CD4-positive, alpha-beta T cell (primary cell): Measurements from ENCODE around the gene THADA. TPM values are rescaled to one million over a fixed set of nuclear protein-coding genes. Genes with fewer than 3 reads are reported as not detected.

Source experiments
- ATAC-seq: fragments of 200-7000 bp; cut with Tn5 transposase; one replicate; pipeline ENCODE4 v1.10.0; 2022; ENCODE audit warnings: mild to moderate bottlenecking; ENCODE audit not compliant: poor library complexity
- CTCF ChIA-PET: fragments of 350-600 bp; sonication (Branson Sonifier 250); formaldehyde crosslinking; loops from one replicate; lab custom pipeline; 2021; ENCODE audit warnings: antibody characterized with exemption, inconsistent platforms; lab: Charles Lee
- POLR2A ChIA-PET: fragments of 350-600 bp; sonication (Branson Sonifier 250); formaldehyde crosslinking; loops from one replicate; lab custom pipeline; 2021; ENCODE audit warnings: antibody characterized with exemption, inconsistent platforms; lab: Charles Lee
- DNase-seq, 14 experiments: peaks; one replicate each; pipeline ENCODE4 v3.0.0-alpha.2; 2013 to 2020; ENCODE audit warnings: mixed read lengths in 2 of 14
- H3K27ac ChIP-seq, 2 donors: one replicate each; pipeline versions ENCODE4 v1.5.1 to v1.7.0; 2013; ENCODE audit warnings: low read length in 2 of 2, low read depth in 1 of 2, mild to moderate bottlenecking in 1 of 2
- H3K27me3 ChIP-seq, 2 experiments: 1 replicate in 1 of 2; 2 replicates in 1 of 2; pipeline versions ENCODE4 v1.6.1 to v1.7.0; 2013; ENCODE audit warnings: low read length in 2 of 2, control low read depth in 1 of 2, mild to moderate bottlenecking in 1 of 2, moderate library complexity in 1 of 2; ENCODE audit not compliant: insufficient read depth in 2 of 2, control insufficient read depth in 1 of 2
- H3K36me3 ChIP-seq: one replicate; pipeline ENCODE4 v1.6.1; 2013; ENCODE audit warnings: low read length, control low read depth; ENCODE audit not compliant: insufficient read depth
- H3K4me1 ChIP-seq: one replicate; pipeline ENCODE4 v1.6.1; 2013; ENCODE audit warnings: low read length, control low read depth; ENCODE audit not compliant: insufficient read depth
- H3K4me3 ChIP-seq: one replicate; pipeline ENCODE4 v1.5.1; 2013; ENCODE audit warnings: mild to moderate bottlenecking, low read length, moderate library complexity
- H3K9me3 ChIP-seq, 2 experiments: 1 replicate in 1 of 2; 2 replicates in 1 of 2; pipeline versions ENCODE4 v1.6.1 to v1.7.0; 2013; ENCODE audit warnings: low read length in 2 of 2, mild to moderate bottlenecking in 2 of 2, control low read depth in 1 of 2, moderate library complexity in 1 of 2; ENCODE audit not compliant: control insufficient read depth in 1 of 2, insufficient read depth in 1 of 2
- H3K27ac Mint-ChIP-seq: one replicate; pipeline ENCODE4 v1.8.0; 2020; ENCODE audit warnings: mixed read lengths
- H3K27me3 Mint-ChIP-seq: one replicate; pipeline ENCODE4 v1.8.0; 2021; ENCODE audit warnings: mixed read lengths
- H3K36me3 Mint-ChIP-seq: one replicate; pipeline ENCODE4 v1.8.0; 2021; ENCODE audit warnings: low read depth, mixed read lengths
- H3K4me1 Mint-ChIP-seq: one replicate; pipeline ENCODE4 v1.8.0; 2021; ENCODE audit warnings: low read depth, mixed read lengths
- H3K4me3 Mint-ChIP-seq: one replicate; pipeline ENCODE4 v1.8.0; 2020; ENCODE audit warnings: mild to moderate bottlenecking, mixed read lengths
- H3K9me3 Mint-ChIP-seq: one replicate; pipeline ENCODE4 v1.8.0; 2020; ENCODE audit warnings: mixed read lengths
- intact Hi-C, 2 experiments: fragments of 100-400 bp; cut with DNase I in 1 of 2; cut with micrococcal nuclease in 1 of 2; formaldehyde crosslinking; loops; one replicate each; pipeline versions ENCODE4 v1.15.1 to v1.9.0; 2023 to 2025; cut with DNase I, micrococcal nuclease
- total RNA-seq, 174 experiments: library from RNA in 2 of 174; stranded (reverse) in 2 of 174; gene quantifications; one replicate each; pipeline ENCODE4 v1.2.3 and lab custom pipeline; 2021 to 2026
- TF ChIP-seq, protein P1 (sequence below): fragments of 200-600 bp; IDR thresholded peaks from one replicate; pipeline ENCODE4 v1.8.0; 2022; ENCODE audit warnings: antibody characterized with exemption, mild to moderate bottlenecking

THADA gene
- total RNA-seq, 2 experiments from 2014 or later: 29.3 to 32.9 TPM

- peaks cover 40% of the 10 kb centered on the region for H3K36me3 Mint-ChIP-seq
- TF ChIP-seq, protein P1, sequence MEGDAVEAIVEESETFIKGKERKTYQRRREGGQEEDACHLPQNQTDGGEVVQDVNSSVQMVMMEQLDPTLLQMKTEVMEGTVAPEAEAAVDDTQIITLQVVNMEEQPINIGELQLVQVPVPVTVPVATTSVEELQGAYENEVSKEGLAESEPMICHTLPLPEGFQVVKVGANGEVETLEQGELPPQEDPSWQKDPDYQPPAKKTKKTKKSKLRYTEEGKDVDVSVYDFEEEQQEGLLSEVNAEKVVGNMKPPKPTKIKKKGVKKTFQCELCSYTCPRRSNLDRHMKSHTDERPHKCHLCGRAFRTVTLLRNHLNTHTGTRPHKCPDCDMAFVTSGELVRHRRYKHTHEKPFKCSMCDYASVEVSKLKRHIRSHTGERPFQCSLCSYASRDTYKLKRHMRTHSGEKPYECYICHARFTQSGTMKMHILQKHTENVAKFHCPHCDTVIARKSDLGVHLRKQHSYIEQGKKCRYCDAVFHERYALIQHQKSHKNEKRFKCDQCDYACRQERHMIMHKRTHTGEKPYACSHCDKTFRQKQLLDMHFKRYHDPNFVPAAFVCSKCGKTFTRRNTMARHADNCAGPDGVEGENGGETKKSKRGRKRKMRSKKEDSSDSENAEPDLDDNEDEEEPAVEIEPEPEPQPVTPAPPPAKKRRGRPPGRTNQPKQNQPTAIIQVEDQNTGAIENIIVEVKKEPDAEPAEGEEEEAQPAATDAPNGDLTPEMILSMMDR: no peak
- no peak overlapping the region for H3K27ac Mint-ChIP-seq
- peaks cover 11% of the 10 kb centered on the region for H3K4me1 Mint-ChIP-seq
- H3K4me3 Mint-ChIP-seq: no peak overlapping the region
- DNase-seq (no peak), ATAC-seq (no peak)
- Histone ChIP-seq H3K36me3 (peaks cover 4% of the 10 kb centered on the region), H3K27me3 (no peaks in the 10 kb centered on the region), H3K4me1 (no peaks in the 10 kb centered on the region), H3K4me3 (no peak overlapping the region), H3K9me3 (no peaks in the 10 kb centered on the region), H3K27ac (no peak overlapping the region)
- ChIA-PET POLR2A (no interaction called here), CTCF (no interaction called here)
- intact Hi-C loops: no loop called here
- no peaks in the 10 kb centered on the region for H3K27me3 Mint-ChIP-seq
- H3K9me3 Mint-ChIP-seq: no peaks in the 10 kb centered on the region
Measured at GRCh38 chr2:43414033-43414432, 181.8 kb downstream of the THADA start.

DNA sequence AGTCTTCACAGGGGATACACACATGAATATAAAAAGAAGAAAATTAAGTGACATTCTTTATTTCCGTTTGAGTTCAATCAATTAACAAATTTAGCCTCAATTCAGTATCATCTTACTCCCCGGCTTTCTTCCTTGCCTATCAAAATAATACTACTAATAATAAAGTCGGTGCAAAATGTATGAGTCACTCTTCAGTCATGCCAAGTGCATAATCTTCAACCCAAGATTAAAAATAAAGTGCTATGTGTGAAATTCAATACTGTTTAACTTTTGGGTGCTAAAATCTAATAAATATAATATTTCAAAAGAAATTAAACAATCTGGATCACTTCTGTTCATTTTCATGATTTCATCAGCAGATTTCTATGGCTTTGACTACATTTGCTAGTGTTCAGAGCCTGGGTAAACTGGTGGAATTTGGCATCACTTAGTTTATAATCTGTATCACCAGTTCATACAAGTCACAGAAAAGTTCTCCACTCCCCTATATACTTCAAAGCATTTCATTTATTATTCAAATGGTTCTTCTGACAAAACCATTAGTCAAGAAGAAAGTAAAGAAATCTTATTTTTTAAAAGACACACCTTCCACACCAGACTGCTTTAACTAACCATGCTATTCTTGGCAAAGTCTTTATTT lies 183.6 kb downstream of the THADA start:
- Mint-ChIP-seq H3K4me1 (peaks cover 11% of the 10 kb centered on the region), H3K36me3 (peaks cover 32% of the 10 kb centered on the region), H3K4me3 (no peak overlapping the region), H3K27ac (no peak overlapping the region), H3K27me3 (no peaks in the 10 kb centered on the region), H3K9me3 (no peaks in the 10 kb centered on the region)
- no peak for DNase-seq
- ChIA-PET POLR2A (no interaction called here), CTCF (no interaction called here)
- no peak overlapping the region for H3K27ac ChIP-seq
- no peaks in the 10 kb centered on the region for H3K27me3 ChIP-seq
- intact Hi-C loops: no loop called here
- ATAC-seq: no peak
- H3K36me3 ChIP-seq: peaks cover 4% of the 10 kb centered on the region
- TF ChIP-seq, protein P1: no peak
- no peak overlapping the region for H3K4me3 ChIP-seq
- H3K4me1 ChIP-seq: no peaks in the 10 kb centered on the region
- H3K9me3 ChIP-seq: no peaks in the 10 kb centered on the region

DNA sequence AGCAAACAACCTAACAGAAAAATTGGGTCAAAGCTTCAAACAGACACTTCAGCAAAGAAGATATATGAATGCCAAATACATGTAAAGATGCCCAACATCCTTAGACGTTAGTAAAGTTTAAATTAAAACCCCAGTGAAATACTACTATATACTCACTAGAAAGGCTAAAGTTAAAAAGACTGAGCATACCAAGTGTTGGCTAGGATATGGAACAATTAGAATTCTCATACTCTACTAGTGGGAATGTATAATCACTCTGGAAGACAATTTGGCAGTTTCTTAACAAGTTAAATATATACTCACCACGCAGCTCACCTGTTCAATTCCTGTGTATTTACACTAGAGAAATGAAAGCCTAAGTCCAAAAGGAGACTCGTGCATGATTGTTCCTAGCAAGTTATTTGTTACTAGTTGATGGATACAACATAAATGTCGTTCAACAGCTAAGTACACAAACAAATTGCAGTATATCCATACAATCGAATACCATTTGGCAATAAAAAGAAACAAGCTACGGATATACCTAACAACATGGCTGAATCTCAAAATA lies 185.7 kb downstream of the THADA start:
- peaks cover 26% of the 10 kb centered on the region for H3K36me3 Mint-ChIP-seq
- intact Hi-C loops: no loop called here

More for the DNA sequence above, 185.7 kb downstream of the THADA start:
- no peak overlapping the region for H3K27ac Mint-ChIP-seq
- Histone ChIP-seq H3K4me3 (no peak overlapping the region), H3K27ac (no peak overlapping the region), H3K9me3 (no peaks in the 10 kb centered on the region), H3K4me1 (no peaks in the 10 kb centered on the region), H3K36me3 (peaks cover 4% of the 10 kb centered on the region), H3K27me3 (no peaks in the 10 kb centered on the region)
- CTCF ChIA-PET: interaction anchor here (1.0 kb wide), 1 partner anchor 167 kb away, joined by 3 read pairs; no protein-coding TSS in a partner anchor
- no peaks in the 10 kb centered on the region for H3K9me3 Mint-ChIP-seq
- no peak overlapping the region for H3K4me3 Mint-ChIP-seq
- DNase-seq (no peak), ATAC-seq (no peak)
- TF ChIP-seq, protein P1: no peak
- H3K27me3 Mint-ChIP-seq: no peaks in the 10 kb centered on the region
- POLR2A ChIA-PET: no interaction called here
- H3K4me1 Mint-ChIP-seq: peaks cover 10% of the 10 kb centered on the region
